Activated T-cell treated with anti-CD3 and anti-CD28 coated beads for 48 hours (primary cell): ENCODE results near the gene CPEB1.
A peak's percentile ranks its signal among the peaks of the same experiment; 100 is the strongest.
"Not testable (repeated sequence)": the region's sequence is repeated elsewhere in the genome, so short reads cannot be mapped to it uniquely, and the experiment has no call there.

Source experiments
- DNase-seq: peaks from one replicate; pipeline ENCODE4 v3.0.0-alpha.2; 2020; ENCODE audit warnings: low read depth

The CPEB1 gene

DNA sequence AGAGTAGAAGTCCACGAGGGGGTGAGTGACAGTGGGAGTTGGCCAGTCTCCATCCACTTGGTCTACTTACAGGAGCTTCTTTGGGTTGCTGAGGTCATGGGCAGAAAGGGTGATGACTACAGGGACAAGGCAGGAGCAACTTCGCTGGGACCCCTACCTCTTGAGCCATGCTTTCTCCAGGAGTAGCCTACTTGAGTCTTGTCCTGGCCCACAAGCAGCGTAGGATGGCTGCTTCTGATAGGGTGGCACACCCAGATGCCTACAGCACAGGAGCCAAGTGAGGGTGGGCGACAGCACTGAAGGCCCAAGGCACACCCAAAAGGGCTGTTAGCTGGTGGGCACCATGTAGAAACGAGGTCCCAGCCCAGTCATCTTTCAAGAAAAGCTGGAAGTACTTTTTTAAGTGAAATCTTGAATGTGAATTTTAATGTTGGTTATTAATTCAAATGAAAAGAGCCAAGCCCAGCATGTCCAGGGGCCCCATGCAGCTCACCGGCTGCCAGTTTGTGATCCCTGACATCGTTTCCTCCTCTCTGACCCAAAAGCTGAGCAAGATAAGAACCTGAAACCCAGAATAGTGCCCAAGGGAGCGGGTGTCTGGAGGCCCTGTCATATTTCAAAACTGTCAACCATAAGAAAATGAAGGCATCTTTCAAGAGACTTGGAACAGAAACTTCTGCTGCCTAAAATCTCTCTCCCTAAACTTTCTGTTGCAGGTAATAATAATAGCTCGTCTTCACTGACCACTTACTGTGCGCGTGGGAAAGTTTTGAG lies 2.2 kb upstream of the CPEB1 start:
- no peak for DNase-seq

DNA sequence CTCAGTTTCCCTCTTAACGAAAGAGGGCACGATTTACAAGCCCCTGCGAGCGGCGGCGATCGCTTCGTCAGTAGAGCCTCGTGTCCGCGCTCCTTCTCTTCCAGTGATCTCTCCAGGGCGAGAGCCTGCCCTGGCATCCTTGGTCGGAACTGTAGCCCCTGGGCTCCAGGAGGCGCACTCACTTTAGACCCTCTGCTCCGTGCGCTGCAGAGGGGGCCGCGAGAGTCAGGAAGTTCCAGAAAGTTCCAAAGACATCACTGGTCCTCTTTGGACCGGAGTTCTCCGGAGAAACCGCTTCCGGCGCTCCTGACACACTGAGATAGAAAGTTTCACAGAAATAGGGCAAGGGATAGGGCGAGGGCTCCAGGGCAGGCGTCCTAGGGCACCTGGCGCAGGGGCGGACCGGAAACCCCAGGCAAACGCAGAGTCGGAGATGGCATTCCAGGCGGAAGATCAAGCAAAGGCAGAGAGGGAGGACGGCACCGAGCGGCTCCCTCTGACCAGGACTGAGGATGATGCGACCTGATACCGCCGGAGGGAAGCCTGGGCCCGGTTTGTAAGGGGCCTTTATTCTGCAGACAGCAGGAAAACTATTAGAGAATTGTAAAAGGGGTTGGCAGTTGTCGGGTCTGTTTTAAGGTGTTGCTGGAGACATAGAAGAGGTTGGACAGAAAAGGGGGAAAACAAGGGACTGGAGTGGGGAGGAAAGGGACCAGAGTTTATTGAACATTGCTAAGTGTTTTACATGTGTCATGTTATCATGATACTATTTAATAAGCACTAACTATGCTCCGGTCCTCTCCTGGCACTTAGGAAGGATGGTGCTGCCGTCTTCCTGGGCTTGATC lies 1.3 kb upstream of the CPEB1 start:
- DNase-seq: no peak

DNA sequence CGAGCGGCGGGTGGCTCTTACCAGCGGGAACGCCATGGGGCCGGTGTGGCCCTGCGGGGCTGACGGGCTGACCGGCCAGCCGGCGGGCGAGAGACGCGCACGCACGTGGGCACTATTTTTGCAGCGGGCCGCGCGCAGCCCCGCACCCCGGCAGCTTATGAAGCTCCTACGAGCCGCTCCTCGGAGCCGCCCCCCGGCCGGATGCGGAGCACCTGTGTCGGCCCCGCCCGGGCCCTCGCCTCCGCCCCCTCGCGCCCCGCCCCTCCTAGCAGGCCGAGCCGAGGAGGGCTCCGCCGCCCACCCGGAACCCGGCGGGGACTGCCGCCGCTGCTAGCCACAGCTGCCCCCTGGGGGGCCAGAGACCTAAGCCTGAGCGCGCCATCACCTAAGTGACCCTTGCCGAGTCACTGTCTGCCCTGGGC lies 683 bp upstream of the CPEB1 start:
- peak; percentile 35 for DNase-seq

DNA sequence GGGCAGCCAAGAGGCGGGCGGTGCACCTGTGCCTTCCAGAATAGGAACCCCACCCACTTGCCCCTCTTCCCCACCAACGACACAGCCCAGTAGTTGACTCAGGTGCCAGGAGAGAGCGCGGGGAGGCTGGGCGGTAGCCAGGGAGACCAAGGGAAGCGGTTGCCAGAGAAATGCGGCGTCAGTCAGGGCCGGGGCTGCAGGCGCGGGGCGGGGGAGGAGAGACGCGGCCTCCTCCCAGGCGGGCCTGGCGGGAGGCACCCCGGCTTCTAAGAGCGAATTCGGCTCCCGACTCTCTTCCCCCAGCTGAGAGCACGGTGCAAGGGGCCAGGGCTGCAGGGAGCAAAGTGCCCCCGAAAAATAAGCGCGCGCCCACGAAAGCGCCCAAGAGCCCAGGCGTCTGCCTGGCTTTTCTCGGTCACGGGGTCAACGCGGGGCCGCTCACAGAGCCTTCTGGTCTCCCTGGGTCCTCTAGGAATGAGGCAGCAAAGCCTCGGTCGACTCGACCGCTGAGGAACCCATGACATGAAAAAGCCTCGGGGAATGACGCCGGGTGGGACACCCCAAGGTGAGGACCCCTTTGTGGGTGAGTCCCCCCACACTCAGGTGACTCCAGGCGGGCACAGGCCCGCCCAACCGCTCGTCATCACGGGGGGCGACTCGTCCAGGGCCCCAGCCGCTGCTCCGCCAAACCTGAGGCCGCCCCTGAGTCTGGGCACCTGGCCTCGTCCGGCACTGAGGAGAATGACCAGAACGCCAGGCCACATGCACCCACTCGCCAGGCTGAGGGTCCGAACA lies 716 bp downstream of the CPEB1 start:
- DNase-seq: peak; percentile 9

DNA sequence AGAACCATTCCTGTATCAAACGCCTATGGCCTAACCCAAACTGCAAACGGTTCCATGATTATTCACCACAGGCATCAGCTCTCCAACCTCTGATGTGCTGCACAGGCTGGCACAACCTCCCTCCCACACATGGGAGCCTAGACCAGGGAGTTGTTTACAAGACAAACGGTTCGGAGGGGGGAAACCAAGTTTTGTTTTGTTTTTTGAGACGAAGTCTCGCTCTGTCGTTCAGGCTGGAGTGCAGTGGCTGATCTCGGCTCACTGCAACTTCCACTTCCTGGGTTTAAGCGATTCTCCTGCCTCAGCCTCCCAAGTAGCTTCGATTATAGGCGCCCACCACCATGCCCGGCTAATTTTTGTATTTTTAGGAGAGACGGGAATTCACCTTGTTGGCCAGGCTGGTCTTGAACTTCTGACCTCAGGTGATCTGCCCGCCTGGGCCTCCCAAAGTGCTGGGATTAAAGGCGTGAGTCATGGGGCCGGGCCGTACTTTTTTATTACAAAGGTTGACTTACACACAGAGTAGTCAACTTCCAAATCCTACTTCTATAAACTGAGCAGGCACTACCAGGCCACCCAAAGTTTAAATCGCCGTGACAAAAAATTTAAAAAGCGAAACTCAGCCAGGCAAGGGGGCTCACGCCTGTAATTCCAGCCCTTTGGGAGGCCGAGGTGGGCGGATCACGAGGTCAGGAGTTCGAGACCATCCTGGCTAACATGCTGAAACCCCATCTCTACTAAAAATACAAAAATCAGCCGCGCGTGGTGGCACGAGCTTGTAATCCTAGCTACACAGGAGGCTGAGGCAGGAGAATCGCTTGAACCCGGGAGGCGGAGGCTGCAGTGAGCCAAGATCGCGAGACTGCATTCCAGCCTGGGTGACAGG lies 2.0 kb downstream of the CPEB1 start:
- DNase-seq: not testable (repeated sequence)

DNA sequence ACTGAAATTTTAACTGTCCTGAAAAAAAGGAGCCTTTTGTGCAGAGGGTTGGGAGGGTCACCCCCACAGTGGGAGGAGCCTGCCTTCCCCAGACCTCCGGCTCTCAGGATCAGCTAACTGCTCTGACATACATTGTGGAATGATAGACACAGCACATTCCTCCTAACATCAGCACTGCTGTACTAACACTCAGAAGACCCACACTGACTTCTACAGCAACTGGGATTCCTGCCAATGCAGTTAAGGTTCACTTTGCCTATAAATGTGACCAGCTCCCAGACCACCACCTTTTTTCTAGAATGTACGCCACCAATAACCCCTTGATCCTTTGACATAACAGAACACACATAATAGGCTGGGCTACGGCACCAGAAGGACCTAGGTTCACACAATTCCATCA lies 3.2 kb downstream of the CPEB1 start:
- DNase-seq: no peak

DNA sequence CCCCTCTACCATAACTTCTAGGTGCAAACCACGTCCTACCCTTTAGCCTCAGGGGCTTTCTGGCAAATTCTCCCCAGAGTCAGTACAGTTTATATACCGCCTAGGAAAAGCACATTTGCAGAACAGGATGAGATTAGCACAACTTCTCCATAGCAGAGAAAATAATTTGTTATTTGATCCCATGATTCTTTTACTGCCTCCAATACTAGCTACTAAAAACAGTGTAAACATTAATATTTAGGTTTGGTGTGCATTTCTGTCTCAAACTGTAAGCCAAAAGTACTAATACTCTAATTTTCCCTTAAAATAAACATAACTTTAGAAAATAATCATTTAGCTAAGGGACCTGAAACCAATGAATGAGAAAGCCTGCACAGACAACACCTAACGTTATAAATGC lies 4.5 kb downstream of the CPEB1 start:
- no peak for DNase-seq

DNA sequence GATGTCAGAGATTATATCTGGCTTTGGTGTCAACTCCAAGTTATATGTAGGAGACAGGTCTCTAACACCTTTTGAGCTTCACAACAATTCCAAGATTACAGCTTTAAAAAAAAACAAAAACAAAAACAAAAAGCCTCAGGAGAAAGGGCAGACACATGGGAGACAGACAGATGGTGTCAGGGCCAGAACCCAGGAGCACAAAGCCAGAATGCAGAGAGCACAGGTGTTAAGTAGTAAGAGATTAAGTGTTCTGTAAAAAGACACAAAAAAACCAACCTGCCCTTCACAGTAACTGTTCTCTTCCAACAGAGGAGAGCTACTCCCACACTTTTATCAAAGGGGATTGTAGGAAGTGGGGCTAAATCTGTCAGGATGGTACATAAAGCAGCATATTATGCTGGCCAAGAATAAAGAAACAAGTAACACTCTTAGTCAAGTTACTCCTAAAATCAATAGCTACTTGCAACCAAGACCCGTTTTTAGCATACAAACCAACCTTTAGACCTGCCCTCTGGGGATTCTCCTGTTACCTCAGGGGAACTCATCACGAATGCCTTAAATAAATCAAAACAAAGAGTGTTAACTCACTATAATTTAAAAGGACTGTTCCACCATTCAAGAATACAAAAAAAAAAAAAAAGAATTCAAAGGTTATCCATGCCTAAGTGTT lies 5.9 kb downstream of the CPEB1 start:
- no peak for DNase-seq

DNA sequence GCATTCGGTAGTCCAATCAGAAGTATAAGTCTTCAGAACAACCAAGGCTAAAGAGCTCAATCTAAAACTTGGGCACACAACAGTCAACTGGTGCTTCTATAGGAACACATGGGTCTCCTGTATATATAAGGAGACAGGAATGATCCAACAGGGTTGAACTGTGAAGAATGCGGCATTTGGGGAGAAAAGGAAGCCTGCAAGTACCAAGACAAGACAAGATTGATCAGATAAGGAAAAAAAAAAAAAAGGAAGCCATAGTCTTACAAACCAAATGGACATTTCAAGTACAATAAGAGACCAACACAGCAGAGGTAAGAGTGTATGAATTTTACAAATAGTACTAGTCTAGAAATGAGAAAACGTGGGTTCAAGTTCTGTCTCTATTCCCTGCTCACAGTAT lies 6.5 kb downstream of the CPEB1 start:
- DNase-seq: no peak

DNA sequence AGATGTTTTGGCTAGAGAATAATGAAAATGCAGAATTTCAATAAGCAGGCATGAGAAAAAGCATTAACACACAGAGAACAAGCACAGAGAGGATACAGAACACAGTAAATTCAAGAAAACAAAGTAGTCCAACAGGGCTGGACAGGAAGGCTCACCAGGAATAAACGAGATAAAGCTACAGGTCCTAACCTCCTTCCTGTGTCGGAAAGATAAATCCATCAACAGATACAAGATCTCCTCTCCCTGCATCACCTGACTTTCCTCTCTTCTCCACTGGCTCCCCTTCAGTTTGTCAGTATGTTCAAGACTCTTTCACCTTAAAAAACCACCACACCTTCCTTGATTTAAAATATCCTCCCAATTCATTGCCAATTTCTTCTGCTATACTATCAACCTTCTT lies 11.4 kb downstream of the CPEB1 start:
- DNase-seq: no peak

DNA sequence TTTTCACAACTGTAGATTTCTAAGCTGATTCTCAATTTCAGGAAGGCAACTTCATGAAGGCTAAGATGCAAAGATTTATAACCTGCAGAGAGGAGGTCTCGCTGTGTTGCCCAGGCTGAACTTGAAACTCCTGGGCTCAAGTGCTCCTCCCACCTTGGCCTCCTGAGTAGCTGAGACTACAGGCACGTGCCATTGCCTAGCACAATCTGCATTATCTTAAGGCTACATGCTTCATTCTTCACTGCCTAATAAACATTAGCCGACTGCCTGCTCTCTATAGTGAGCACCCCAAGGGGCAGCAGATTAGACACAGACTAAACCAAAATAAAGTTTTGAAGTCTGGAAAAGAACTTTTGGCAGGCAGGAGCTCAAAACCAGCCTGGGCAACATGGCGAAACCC lies 17.1 kb downstream of the CPEB1 start:
- DNase-seq: no peak

DNA sequence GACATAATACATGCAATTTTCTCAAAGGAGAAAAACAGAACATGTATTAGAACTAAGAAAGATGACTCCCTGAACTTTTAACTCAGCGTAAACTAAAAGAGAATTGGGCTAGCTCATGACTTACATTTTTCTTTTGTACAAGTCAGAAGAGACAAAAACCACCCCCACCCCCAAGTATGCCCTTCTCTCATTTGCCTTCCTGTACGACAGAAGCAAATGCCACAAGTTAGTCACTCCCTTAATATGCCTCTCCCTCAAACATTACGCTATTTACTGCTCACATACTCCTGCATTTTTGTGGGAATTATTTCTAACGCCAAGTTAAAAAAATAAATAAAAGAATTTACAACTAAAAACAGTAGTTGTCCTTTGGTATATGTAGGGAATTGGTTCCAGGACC lies 22.0 kb downstream of the CPEB1 start:
- no peak for DNase-seq

DNA sequence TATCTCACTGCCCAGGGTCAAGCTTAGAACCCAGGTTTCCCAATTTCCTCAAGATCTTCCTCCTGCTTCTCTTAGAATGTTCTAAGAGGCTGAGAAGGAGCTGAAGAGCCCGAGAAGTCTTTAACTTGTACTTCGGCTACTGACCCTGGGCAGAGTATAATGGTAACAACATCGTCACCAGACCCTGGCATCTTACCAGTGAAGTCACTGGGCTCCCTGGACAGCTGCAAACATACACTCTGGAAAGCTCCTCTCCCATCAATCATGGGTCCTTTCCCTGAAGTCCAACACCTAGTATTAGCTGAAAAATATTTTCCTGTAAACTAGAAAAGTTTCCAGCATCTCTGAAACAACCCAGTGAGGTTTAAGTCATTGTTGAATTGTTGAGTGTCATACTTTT lies 22.7 kb downstream of the CPEB1 start:
- no peak for DNase-seq

DNA sequence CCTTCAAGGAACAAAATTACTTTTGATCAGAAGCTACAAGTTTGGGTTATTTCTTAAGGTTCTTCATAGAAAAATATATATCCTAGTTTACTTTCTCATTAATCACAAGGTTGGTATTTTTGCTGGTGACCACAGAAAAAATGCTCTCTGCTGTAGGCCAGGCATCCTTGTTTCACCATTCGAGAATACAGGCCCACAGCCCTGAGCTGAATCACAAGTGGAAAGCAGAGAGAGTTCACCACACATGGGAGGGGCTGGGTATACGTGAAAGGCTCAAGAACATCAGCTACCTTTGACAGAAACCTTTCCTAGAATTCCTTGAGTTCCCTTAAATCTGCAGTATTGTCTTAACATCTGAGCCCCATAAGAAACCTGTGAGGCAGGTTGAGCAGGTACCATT lies 23.2 kb downstream of the CPEB1 start:
- no peak for DNase-seq

DNA sequence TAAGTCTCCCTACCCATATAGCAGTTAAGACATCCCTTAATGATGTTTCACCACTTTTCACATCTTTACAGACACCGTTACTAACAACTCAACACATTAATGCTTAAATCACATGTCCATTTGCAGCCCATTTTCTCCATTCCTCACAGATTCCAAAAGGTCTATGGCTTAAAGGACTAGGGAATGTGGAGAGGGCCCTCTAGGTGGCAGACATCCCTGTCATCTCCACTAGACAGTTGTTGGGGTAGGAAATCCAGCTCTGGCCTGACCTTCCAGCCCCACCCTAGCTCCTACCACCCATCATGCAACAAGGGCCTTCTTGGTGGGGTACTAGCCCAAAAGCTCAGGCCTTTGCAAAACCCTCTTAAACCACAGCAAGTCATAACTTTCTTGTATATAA lies 25.2 kb downstream of the CPEB1 start:
- no peak for DNase-seq

DNA sequence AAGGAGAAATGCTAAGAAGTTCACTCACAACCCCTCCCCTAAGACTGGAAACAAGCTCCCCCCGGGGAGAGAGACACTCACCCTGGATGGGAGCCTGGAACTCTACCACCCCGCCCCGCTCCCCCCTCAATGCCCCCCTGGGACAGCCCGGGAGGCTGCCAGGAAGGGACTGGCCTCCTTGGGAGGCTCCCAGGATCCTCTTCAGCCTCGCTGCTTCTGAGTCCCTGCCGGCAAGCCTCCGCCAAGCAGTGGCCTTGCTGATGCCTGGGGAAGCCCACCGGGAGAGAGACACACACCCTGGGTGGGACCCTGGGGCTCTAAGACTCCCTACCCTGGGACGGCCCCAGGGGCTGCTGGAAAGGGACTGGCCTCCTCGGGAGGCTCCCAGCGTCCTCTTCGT lies 33.4 kb downstream of the CPEB1 start:
- DNase-seq: no peak

DNA sequence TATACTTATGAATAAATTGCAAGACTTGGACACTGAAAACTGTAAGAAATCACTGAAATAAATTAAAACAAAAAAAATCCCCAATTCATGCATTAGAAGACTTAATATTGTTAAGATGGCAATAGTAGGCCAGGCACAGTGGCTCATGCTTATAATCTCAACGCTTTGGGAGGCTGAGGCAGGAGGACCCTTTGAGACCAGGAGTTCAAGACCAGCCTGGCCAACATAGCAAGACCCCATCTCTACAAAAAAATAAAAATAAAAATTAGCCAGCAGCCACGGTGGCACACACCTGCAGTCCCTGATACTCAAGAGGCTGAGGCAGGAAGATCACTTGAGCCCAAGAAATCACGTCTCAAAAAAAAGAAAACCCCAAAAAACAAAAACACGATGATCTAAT lies 35.8 kb downstream of the CPEB1 start:
- no peak for DNase-seq

DNA sequence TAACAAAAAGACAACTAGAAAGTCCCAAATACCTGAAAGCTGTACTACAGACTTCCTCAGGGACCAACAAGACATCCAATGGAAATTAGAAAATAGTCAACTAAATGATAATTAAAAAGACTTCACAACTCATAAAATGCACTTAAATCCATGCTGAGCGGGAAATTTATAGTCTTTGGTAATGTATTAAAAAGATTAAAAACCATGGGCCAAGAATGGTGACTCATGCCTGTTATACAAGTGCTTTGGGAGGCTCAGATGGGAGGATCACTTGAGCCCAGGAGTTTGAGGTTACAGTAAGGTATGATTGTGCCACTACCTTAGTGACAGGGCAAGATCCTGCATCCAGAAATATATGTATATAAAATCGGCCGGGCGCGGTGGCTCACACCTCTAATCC lies 45.0 kb downstream of the CPEB1 start:
- no peak for DNase-seq

DNA sequence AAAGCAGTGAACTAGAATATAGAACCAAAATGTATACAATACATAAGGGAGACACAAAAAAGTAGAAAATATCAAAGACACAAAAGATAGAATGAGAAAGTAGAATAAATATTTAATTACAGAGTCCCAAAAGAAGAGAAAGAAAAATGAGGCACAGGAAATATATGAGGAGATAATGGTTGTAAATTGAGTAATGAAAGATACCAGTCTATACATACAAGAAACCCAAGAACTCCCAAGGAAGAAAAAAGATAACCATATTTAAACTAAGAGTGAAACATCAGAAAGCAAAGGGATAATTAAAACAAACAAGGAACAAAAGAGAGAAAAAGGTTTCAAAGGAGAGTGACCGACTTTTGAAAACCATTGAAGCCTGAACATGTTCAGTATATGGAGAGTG lies 47.3 kb downstream of the CPEB1 start:
- no peak for DNase-seq

DNA sequence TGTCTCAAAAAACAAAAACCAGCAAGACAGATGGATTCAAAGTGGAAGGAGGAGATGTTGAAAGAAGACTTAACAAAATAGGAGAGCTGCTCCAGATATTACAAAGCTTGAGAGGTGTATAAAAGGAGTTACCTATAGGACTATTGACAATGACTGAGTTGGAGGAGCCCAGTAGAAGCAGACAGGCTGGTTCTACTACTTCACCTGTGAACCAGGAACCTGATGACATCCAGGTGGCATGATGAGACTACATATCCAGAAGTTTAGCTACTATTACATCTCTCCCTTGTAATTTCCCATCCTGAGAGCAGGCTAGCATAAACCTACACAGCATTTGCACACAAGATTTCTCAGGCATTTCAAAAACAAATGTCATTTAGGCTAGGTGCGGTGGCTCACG lies 49.3 kb downstream of the CPEB1 start:
- no peak for DNase-seq

DNA sequence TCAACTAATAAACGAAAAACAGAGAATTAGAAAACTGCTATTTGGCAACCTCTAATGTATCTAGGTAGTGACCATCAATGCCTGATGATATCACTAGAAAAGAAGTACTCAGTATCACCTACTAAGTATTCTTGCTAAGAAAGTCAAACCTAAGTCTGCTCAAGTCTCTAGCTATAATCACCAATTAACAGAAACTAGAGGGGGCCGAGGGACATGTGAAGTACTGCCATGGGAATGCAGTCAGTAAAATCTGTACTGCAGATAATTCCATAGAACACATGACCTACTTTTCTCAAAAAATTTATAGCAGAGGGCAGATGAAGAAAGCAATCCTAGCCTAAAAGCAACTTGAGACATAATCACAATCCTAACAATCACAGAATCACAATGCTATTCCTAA lies 51.4 kb downstream of the CPEB1 start:
- DNase-seq: no peak
